ENCODE data around the gene SEC14L6.

SEC14L6 gene

GRCh38 chr22:30578481-30578880 lies 31.9 kb upstream of the SEC14L6 start:
- H3K36me3 ChIP-seq (ENCODE audit: control insufficient read depth, insufficient read depth, low read length), result peaks cover 79% of the 10 kb centered on the region

GRCh38 chr22:30575859-30576258 lies 29.3 kb upstream of the SEC14L6 start:
- Histone ChIP-seq H3K36me3 (ENCODE audit: control insufficient read depth, insufficient read depth, low read length) (peaks cover 53% of the 10 kb centered on the region), H3K27ac (ENCODE audit: insufficient read depth, low read length, poor library complexity, severe bottlenecking) (no peak overlapping the region)
- DNase-seq, result no peak

More at GRCh38 chr22:30578481-30578880, 31.9 kb upstream of the SEC14L6 start:
- Histone ChIP-seq H3K4me1 (ENCODE audit: control insufficient read depth, insufficient read depth, low read length, poor library complexity, severe bottlenecking) (peaks cover 5% of the 10 kb centered on the region), H3K27ac (ENCODE audit: insufficient read depth, low read length, poor library complexity, severe bottlenecking) (no peak overlapping the region), H3K4me3 (ENCODE audit: insufficient read depth, low read depth, low read length, poor library complexity, severe bottlenecking) (no peak overlapping the region), H3K27me3 (replicated peaks; ENCODE audit: control insufficient read depth, insufficient read depth, low read length, poor library complexity, severe bottlenecking) (no peaks in the 10 kb centered on the region), H3K9me3 (ENCODE audit: control insufficient read depth, low read length) (no peaks in the 10 kb centered on the region)
- DNase-seq, result no peak

GRCh38 chr22:30574997-30575671 lies 28.6 kb upstream of the SEC14L6 start:
- DNase-seq, result no peak
- H3K4me3 ChIP-seq (ENCODE audit: insufficient read depth, low read depth, low read length, poor library complexity, severe bottlenecking), result no peak overlapping the region
- H3K27ac ChIP-seq (ENCODE audit: insufficient read depth, low read length, poor library complexity, severe bottlenecking), result no peak overlapping the region
- no peaks in the 10 kb centered on the region for H3K27me3 ChIP-seq (replicated peaks; ENCODE audit: control insufficient read depth, insufficient read depth, low read length, poor library complexity, severe bottlenecking)
- peaks cover 5% of the 10 kb centered on the region for H3K4me1 ChIP-seq (ENCODE audit: control insufficient read depth, insufficient read depth, low read length, poor library complexity, severe bottlenecking)
- no peaks in the 10 kb centered on the region for H3K9me3 ChIP-seq (ENCODE audit: control insufficient read depth, low read length)
- H3K36me3 ChIP-seq (ENCODE audit: control insufficient read depth, insufficient read depth, low read length), result peaks cover 45% of the 10 kb centered on the region

More at GRCh38 chr22:30575859-30576258, 29.3 kb upstream of the SEC14L6 start:
- peaks cover 5% of the 10 kb centered on the region for H3K4me1 ChIP-seq (ENCODE audit: control insufficient read depth, insufficient read depth, low read length, poor library complexity, severe bottlenecking)
- no peak overlapping the region for H3K4me3 ChIP-seq (ENCODE audit: insufficient read depth, low read depth, low read length, poor library complexity, severe bottlenecking)
- H3K9me3 ChIP-seq (ENCODE audit: control insufficient read depth, low read length), result no peaks in the 10 kb centered on the region
- H3K27me3 ChIP-seq (replicated peaks; ENCODE audit: control insufficient read depth, insufficient read depth, low read length, poor library complexity, severe bottlenecking), result no peaks in the 10 kb centered on the region

- Histone ChIP-seq H3K4me1 (ENCODE audit: control insufficient read depth, insufficient read depth, low read length, poor library complexity, severe bottlenecking) (peaks cover 5% of the 10 kb centered on the region), H3K9me3 (ENCODE audit: control insufficient read depth, low read length) (no peaks in the 10 kb centered on the region), H3K27me3 (replicated peaks; ENCODE audit: control insufficient read depth, insufficient read depth, low read length, poor library complexity, severe bottlenecking) (no peaks in the 10 kb centered on the region), H3K27ac (ENCODE audit: insufficient read depth, low read length, poor library complexity, severe bottlenecking) (no peak within 1 kb of the TSS), H3K36me3 (ENCODE audit: control insufficient read depth, insufficient read depth, low read length) (peaks cover 37% of the 10 kb centered on the region), H3K4me3 (ENCODE audit: insufficient read depth, low read depth, low read length, poor library complexity, severe bottlenecking) (no peak within 1 kb of the TSS)
- no peak for DNase-seq
Observed at GRCh38 chr22:30574095-30574981, 27.8 kb upstream of the SEC14L6 start, which contains the start of gene GAL3ST1. Gene GAL3ST1, minus strand, starts transcription at chr22:30574665. Its CDS starts 17,273 bp downstream, at chr22:30557392.

- Histone ChIP-seq H3K9me3 (ENCODE audit: control insufficient read depth, low read length) (no peaks in the 10 kb centered on the region), H3K27me3 (replicated peaks; ENCODE audit: control insufficient read depth, insufficient read depth, low read length, poor library complexity, severe bottlenecking) (no peaks in the 10 kb centered on the region), H3K4me1 (ENCODE audit: control insufficient read depth, insufficient read depth, low read length, poor library complexity, severe bottlenecking) (peaks cover 5% of the 10 kb centered on the region), H3K4me3 (ENCODE audit: insufficient read depth, low read depth, low read length, poor library complexity, severe bottlenecking) (no peak overlapping the region), H3K27ac (ENCODE audit: insufficient read depth, low read length, poor library complexity, severe bottlenecking) (no peak overlapping the region), H3K36me3 (ENCODE audit: control insufficient read depth, insufficient read depth, low read length) (peaks cover 31% of the 10 kb centered on the region)
- DNase-seq, result no peak
Observed at GRCh38 chr22:30573594-30574094, 27.1 kb upstream of the SEC14L6 start.

- H3K4me1 ChIP-seq (ENCODE audit: control insufficient read depth, insufficient read depth, low read length, poor library complexity, severe bottlenecking), result peaks cover 5% of the 10 kb centered on the region
- H3K36me3 ChIP-seq (ENCODE audit: control insufficient read depth, insufficient read depth, low read length), result peaks cover 25% of the 10 kb centered on the region
- no peaks in the 10 kb centered on the region for H3K27me3 ChIP-seq (replicated peaks; ENCODE audit: control insufficient read depth, insufficient read depth, low read length, poor library complexity, severe bottlenecking)
- H3K9me3 ChIP-seq (ENCODE audit: control insufficient read depth, low read length), result no peaks in the 10 kb centered on the region
- H3K4me3 ChIP-seq (ENCODE audit: insufficient read depth, low read depth, low read length, poor library complexity, severe bottlenecking), result no peak overlapping the region
- no peak for DNase-seq
- no peak overlapping the region for H3K27ac ChIP-seq (ENCODE audit: insufficient read depth, low read length, poor library complexity, severe bottlenecking)
Observed at GRCh38 chr22:30572840-30573593, 26.5 kb upstream of the SEC14L6 start.

GRCh38 chr22:30572210-30572609 lies 25.7 kb upstream of the SEC14L6 start:
- Histone ChIP-seq H3K27me3 (replicated peaks; ENCODE audit: control insufficient read depth, insufficient read depth, low read length, poor library complexity, severe bottlenecking) (no peaks in the 10 kb centered on the region), H3K27ac (ENCODE audit: insufficient read depth, low read length, poor library complexity, severe bottlenecking) (no peak overlapping the region), H3K36me3 (ENCODE audit: control insufficient read depth, insufficient read depth, low read length) (peaks cover 16% of the 10 kb centered on the region), H3K4me3 (ENCODE audit: insufficient read depth, low read depth, low read length, poor library complexity, severe bottlenecking) (no peak overlapping the region), H3K4me1 (ENCODE audit: control insufficient read depth, insufficient read depth, low read length, poor library complexity, severe bottlenecking) (peaks cover 5% of the 10 kb centered on the region), H3K9me3 (ENCODE audit: control insufficient read depth, low read length) (no peaks in the 10 kb centered on the region)
- no peak for DNase-seq

- no peaks in the 10 kb centered on the region for H3K9me3 ChIP-seq (ENCODE audit: control insufficient read depth, low read length)
- H3K27ac ChIP-seq (ENCODE audit: insufficient read depth, low read length, poor library complexity, severe bottlenecking), result no peak overlapping the region
- H3K4me1 ChIP-seq (ENCODE audit: control insufficient read depth, insufficient read depth, low read length, poor library complexity, severe bottlenecking), result peaks cover 1% of the 10 kb centered on the region
- no peaks in the 10 kb centered on the region for H3K27me3 ChIP-seq (replicated peaks; ENCODE audit: control insufficient read depth, insufficient read depth, low read length, poor library complexity, severe bottlenecking)
- DNase-seq, result no peak
- no peak overlapping the region for H3K4me3 ChIP-seq (ENCODE audit: insufficient read depth, low read depth, low read length, poor library complexity, severe bottlenecking)
- no peaks in the 10 kb centered on the region for H3K36me3 ChIP-seq (ENCODE audit: control insufficient read depth, insufficient read depth, low read length)
Observed at GRCh38 chr22:30569674-30570202, 23.2 kb upstream of the SEC14L6 start.

GRCh38 chr22:30568137-30568805 lies 21.7 kb upstream of the SEC14L6 start:
- no peak for DNase-seq
- Histone ChIP-seq H3K9me3 (ENCODE audit: control insufficient read depth, low read length) (no peaks in the 10 kb centered on the region), H3K36me3 (ENCODE audit: control insufficient read depth, insufficient read depth, low read length) (no peaks in the 10 kb centered on the region), H3K27ac (ENCODE audit: insufficient read depth, low read length, poor library complexity, severe bottlenecking) (no peak overlapping the region), H3K4me3 (ENCODE audit: insufficient read depth, low read depth, low read length, poor library complexity, severe bottlenecking) (no peak overlapping the region), H3K27me3 (replicated peaks; ENCODE audit: control insufficient read depth, insufficient read depth, low read length, poor library complexity, severe bottlenecking) (no peaks in the 10 kb centered on the region), H3K4me1 (ENCODE audit: control insufficient read depth, insufficient read depth, low read length, poor library complexity, severe bottlenecking) (no peaks in the 10 kb centered on the region)

All from effector memory CD4-positive, alpha-beta T cell (primary cell).